H54 (cell line): ENCODE measurements around the gene RRP36.
"Not testable (repeated sequence)": the region's sequence is repeated elsewhere in the genome, so short reads cannot be mapped to it uniquely, and the experiment has no call there.

ENCODE experiments used
- DNase-seq: peaks from one replicate; pipeline ENCODE4 v3.0.0; 2011; ENCODE audit warnings: low spot score, mixed read lengths; ENCODE audit not compliant: insufficient read length
- FAIRE-seq: peaks from 3 replicates; lab custom pipeline; 2011; peaks lifted over from hg19 to GRCh38; lab: Jason Lieb, UNC
- POLR2A ChIP-seq: IDR thresholded peaks from 2 replicates; pipeline ENCODE4 v1.6.1; 2011; ENCODE audit warnings: low read depth, mild to moderate bottlenecking, low read length

RRP36 gene

DNA sequence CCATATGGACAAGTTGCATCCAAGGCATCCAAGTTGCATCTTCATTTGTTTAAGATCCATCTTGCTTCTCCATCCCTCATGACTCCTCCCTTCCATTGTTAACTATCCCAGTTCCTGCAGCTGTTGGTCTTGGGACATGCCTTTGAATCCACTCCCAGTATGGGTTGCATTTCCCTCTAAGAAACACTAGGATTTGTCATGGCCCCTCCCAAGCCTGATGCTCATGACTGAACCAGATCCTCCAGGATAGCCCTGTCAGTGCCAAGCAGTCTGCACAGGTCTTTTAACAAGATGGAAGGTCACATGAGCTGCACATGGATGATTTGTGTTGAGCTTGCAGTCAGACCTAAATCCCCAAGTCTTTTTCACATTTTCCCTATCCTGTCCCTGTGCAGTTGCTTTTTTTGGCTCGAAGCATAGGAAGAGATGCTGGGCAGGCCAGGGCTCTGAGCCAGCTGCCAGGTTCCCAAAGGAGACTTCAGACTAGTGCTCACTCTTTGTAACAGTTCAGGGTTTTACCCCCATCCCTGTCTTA lies 32.9 kb upstream of the RRP36 start:
- TF ChIP-seq POLR2A, result no peak
- FAIRE-seq (no peak), DNase-seq (no peak)

DNA sequence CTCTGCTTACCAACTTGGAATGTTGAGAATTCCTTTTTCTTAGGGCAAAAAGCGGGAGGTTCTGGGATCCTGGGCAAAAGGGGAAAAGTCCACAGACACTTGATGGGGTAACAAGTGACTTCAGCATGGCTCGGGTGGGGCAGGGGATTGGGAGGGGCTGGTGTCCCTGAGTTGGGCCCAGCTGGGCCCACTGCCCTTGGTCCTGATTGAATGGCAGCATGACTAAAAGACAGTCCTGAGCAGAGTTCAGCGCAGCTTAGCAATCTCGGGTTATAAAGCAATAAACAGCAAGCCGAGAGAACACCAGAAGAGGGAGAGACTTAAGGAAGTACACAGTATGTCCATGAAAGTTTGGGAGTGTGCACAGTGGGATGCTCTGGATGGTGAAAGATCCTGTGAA lies 31.5 kb upstream of the RRP36 start:
- no peak for TF ChIP-seq POLR2A
- no peak for FAIRE-seq
- no peak for DNase-seq

DNA sequence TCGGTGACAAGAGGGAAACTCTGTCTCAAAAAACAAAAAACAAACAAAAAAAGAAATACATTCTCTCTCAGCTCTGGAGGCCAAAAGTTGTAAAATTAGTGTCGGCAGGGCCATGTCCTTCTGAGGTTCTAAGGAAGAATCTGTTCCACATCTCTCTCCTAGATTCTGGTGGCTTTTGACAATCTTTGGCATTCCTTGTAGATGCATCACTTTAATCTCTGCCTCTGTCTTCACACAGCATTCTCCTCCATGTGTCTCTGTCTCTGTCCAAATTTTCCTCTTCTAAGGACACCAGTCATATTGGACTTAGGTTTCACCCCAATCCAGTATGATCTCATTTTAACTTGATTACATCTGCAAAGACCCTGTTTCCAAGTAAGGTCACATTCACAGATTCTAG lies 28.0 kb upstream of the RRP36 start:
- FAIRE-seq, result no peak
- no peak for TF ChIP-seq POLR2A

DNA sequence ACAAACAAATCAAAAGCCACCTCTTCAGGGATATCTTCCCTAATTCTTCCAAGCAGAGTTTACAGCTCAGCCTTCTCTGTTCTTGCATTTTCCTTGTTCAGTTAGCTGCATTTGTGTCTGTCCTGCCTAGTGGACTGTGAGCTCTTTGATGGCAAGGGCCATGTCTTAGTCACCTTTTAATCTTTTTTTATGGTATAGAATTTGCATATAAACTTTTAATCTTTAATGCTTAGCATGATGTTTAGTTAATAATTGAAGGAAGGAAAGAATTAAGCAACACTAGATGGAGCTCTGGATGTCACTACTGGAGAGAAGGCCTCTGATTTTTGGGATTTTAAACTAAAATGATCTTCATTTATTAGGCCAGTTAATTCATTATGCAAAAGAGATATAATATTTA lies 24.9 kb upstream of the RRP36 start:
- FAIRE-seq (no peak), DNase-seq (no peak)
- no peak for TF ChIP-seq POLR2A

More for the DNA sequence above, 28.0 kb upstream of the RRP36 start:
- no peak for DNase-seq

DNA sequence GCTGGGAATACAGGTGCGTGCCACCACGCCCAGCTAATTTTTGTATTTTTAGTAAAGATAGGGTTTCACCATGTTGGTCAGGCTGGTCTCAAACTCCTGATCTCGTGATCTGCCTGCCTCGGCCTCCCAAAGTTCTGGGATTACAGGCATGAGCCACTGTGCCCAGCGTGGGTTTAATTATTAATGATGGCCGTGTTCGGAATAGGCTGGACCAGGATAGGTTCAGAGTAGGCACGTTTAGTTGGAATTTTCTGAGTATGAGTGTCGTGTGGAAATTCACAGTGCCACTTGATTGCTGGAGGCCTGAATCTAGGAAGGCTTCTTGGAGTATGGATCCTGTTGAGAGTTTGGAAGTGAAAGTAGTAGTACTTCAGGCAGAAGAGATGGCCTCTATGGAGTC lies 23.2 kb upstream of the RRP36 start:
- DNase-seq, FAIRE-seq: not testable (repeated sequence)

DNA sequence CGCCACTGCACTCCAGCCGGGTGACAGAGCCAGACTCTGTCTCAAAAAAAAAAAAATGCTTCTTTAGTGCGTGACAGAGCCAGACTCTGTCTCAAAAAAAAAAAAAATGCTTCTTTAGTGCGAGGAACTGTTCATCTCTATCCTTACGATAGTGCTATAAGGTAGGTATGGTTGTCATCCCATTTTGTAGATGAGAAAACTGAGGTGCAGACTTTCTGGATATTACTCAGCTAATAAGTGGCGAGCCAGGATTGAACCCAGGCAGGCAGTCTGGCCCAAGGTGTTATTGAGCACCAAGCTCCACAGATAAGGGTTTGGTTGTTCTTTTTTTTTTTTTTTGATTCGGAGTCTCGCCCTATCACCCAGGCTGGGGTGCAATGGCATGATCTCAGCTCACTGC lies 19.6 kb upstream of the RRP36 start:
- no peak for FAIRE-seq
- TF ChIP-seq POLR2A, result no peak
- DNase-seq, result no peak

DNA sequence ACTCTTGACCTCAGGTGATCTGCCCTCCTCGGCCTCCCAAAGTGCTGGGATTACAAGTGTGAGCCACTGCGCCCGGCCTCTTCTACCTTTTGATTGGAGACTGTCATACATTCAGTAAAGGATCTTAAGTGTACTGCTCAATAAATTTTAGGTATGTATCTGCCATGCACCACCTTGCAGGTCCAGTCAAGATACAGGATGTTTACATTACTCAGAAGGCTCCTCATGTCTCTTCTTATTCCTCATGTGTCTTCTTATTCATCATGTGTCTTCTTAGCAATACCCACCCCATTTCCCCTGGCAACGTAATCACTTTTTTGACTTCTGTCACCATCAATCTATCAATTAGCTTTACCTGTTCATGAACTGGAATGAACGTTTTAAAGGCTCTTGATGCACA lies 15.6 kb upstream of the RRP36 start:
- no peak for TF ChIP-seq POLR2A
- no peak for FAIRE-seq
- DNase-seq, result no peak

DNA sequence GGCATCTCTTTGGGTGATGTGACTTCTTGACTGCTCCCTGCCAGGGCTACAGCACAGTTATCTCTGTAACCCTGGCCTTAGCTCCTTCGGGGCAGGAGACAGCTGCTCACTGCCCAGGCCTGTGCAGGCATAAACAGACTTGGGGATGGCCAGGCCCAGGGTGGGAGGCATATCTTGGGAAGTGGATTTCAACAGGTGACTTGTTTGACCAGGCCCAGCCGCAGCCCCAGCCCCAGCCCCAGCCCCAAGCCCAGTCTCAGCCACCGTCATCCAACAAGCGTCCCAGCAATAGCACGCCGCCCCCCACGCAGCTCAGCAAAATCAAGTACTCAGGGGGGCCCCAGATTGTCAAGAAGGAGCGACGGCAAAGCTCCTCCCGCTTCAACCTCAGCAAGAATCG lies 15.2 kb upstream of the RRP36 start:
- no peak for FAIRE-seq
- TF ChIP-seq POLR2A, result no peak
- DNase-seq, result no peak

DNA sequence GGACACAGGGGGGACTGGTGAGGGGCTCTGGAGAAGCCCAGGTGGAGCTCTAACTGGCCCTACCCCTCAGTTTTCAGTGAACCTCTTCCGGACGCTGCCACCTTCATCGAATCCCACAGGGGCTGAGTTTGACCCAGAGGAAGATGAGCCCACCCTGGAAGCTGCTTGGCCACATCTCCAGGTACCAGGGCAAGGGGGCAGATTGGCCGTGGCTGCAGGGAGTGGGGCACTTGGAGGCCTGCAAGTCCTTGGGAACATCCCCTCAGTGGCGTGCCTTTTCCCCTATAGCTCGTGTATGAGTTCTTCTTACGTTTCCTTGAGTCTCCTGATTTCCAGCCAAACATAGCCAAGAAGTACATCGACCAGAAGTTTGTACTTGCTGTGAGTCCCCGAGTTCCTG lies 14.3 kb upstream of the RRP36 start:
- DNase-seq, result no peak
- TF ChIP-seq POLR2A, result no peak
- FAIRE-seq, result no peak

DNA sequence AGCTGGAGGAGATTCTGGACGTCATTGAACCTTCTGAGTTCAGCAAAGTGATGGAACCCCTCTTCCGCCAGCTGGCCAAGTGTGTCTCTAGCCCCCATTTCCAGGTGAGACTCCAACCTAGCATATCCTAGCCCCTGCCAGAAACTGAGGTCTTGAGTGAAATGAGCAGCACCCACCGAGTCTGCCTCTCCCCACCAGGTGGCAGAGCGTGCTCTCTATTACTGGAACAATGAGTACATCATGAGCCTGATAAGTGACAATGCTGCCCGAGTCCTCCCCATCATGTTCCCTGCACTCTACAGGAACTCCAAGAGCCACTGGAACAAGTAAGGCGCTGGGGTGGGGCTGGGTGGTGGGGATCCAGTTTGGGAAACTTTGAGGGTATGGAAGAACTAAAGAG lies 12.3 kb upstream of the RRP36 start:
- DNase-seq (no peak), FAIRE-seq (no peak)
- TF ChIP-seq POLR2A, result no peak

DNA sequence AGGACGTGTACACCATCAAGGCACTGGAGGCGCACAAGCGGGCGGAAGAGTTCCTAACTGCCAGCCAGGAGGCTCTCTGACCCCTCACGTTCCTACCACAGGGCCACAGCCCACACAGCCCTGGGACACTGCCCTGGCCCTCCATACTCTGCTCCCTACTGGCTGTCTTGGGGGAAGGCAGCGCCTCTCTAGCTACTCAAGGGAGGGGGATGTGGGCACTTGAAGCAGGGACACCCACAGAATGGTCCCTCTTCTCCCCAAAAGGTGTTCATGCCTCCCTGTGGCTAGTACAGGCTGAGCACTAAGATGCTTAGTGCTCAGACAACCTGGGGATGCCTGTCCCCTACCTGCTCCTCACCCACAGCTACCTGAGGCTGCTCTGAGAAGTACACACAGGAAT lies 10.2 kb upstream of the RRP36 start:
- no peak for TF ChIP-seq POLR2A
- FAIRE-seq, result no peak
- DNase-seq, result no peak

DNA sequence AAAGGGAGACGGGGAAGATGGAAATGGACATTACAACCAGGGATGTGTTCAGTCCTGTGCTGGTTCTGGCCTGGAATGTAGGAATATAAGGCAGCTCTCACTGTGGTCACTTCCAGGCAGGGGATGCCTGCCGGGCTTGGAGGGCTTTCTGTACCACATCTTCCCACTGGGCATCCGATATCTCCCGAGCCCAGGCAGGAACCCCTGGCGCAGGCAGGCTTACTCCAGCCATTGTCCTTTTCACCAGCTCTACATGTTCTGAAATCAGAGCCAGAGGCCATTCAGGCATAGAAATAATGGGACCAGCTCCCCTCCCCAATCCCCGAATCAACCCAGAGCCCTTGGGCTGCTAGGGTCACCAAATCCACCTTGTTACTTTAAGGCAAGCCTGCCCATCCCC lies 9.1 kb upstream of the RRP36 start:
- no peak for DNase-seq
- no peak for FAIRE-seq
- no peak for TF ChIP-seq POLR2A

DNA sequence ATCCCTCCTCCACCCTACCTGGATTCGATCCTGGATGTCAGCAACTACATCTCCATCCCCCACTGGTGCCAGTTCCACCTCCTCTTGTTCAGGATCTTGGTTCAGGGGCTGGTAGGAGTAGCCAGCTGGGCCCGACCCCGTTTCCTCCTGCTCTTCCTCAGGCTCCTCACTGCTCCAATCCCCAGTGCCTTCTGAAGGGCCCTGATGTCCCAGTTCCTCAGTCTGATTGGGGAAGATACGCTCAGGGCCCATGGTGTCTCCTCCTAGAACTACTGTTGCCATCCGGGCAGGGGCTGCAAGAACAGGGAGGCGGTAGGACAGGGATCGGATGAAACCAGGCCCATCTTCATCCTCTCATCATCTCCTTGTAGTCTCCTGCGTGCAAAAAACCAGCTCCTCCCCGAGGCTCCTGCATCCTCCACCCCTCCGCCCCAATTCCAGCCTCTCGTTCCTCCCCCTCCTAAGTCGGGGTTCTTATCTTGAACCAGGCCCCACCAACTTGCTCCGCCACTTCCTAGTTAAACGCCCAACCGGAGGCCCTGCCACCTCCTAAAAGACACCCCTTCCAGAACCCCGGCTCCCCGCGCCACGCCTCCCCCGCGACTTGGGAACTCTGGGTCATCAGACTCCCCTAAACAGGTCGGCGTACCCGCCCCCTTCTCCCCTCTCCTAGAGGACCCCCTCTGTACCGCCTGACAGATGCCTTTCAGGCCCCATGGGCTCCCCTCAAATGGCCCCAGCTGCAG lies 8.2 kb upstream of the RRP36 start:
- DNase-seq (peak; percentile 50), FAIRE-seq (no peak)
- no peak for TF ChIP-seq POLR2A

DNA sequence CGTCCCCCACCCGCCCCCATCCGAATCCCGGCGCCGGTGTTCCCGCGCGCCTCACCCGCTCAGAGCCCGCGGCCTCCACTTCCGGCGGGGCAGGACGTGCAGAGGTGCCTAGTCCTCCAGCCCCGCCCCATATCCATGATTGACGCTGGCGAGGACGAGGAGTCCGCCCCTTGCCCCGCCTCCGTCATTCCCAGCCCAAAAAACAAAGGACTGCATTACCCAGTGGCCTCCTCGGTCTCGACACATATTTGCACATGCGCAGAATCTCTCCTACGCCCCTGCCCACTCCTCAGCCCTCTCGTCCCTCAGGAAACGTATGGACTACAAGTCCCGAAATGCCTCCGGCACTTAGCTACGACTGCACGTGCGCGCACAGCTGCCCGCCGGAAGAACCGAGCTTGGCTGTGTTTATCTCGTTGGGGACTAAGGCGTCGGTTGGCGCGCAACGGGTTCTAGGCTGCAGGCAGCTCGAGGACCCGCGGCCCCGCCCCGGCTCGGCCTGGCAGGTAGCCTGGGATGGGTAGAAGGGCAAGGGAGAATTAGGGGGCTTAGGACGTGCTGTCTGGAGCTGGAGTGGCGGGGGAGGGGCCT lies 7.5 kb upstream of the RRP36 start, which contains the start of the genes KLHDC3 and MEA1:
KLHDC3 (plus strand) TSS at position 407 of the 591 bp plus-strand sequence. CDS start 2,944 bp downstream, outside the sequence.
MEA1 (minus strand) TSS at position 104 of the 591 bp plus-strand sequence. CDS start 133 bp downstream, outside the sequence.
- FAIRE-seq (peak; percentile 93), DNase-seq (peak; percentile 95)
- peak; percentile 58 for TF ChIP-seq POLR2A
